SK-N-SH (cell line): ENCODE measurements around the gene ISOC1. TPM values are rescaled to one million over a fixed set of nuclear protein-coding genes. Genes with fewer than 3 reads are reported as not detected.

Experiments
- CTCF ChIA-PET: fragments of 300-600, 350-600 bp; formaldehyde crosslinking; extraction: SDS; loops from one replicate; lab custom pipeline; 2021; lab: Yijun Ruan, JAX
- POLR2A ChIA-PET: fragments of 350-600 bp; sonication (Branson Sonifier 250); formaldehyde crosslinking; extraction: SDS; loops from one replicate; lab custom pipeline; 2020; ENCODE audit warnings: antibody characterized with exemption, inconsistent platforms; lab: Yijun Ruan, JAX
- DNase-seq: peaks from one replicate; pipeline ENCODE4 v3.0.0; 2012
- H2AFZ ChIP-seq: fragments of 200-600 bp; sonication (generic); 2 replicates; pipeline ENCODE4 v1.8.1; 2016; ENCODE audit warnings: antibody characterized with exemption, mild to moderate bottlenecking, low read depth
- H3F3A ChIP-seq: fragments of 200-600 bp; sonication (generic); replicated peaks from 2 replicates; pipeline ENCODE3; 2016; ENCODE audit warnings: antibody characterized with exemption, mild to moderate bottlenecking; ENCODE audit not compliant: insufficient read depth
- H3K27ac ChIP-seq, 2 experiments: fragments of 200-500 bp in 1 of 2; fragments of 200-600 bp in 1 of 2; sonication (Bioruptor generic) in 1 of 2; sonication (generic), shearing (Covaris generic) in 1 of 2; 2 replicates each; pipeline versions ENCODE4 v1.5.1 to v1.6.1; 2014 to 2016; ENCODE audit warnings: low read depth in 2 of 2, inconsistent platforms in 1 of 2, low read length in 1 of 2, mild to moderate bottlenecking in 1 of 2, mixed read lengths in 1 of 2
- H3K27me3 ChIP-seq: fragments of 200-600 bp; sonication (generic), shearing (Covaris generic); 2 replicates; pipeline ENCODE4 v1.6.1; 2016; ENCODE audit warnings: mixed run types; ENCODE audit not compliant: insufficient read depth
- H3K36me3 ChIP-seq, 2 experiments: fragments of 200-500 bp in 1 of 2; fragments of 200-600 bp in 1 of 2; sonication (Bioruptor generic) in 1 of 2; sonication (generic) in 1 of 2; replicated peaks in 1 of 2; 2 replicates each; pipeline versions ENCODE3 to v1.5.1; 2014 to 2016; ENCODE audit warnings: low read length in 1 of 2, mild to moderate bottlenecking in 1 of 2; ENCODE audit not compliant: insufficient read depth in 2 of 2, control insufficient read depth in 1 of 2
- H3K4me1 ChIP-seq, 2 experiments: fragments of 200-500 bp in 1 of 2; fragments of 200-600 bp in 1 of 2; sonication (Bioruptor generic) in 1 of 2; sonication (generic), shearing (Covaris generic) in 1 of 2; 2 replicates each; pipeline versions ENCODE4 v1.5.1 to v1.6.1; 2014 to 2016; ENCODE audit warnings: low read depth in 1 of 2, low read length in 1 of 2, mixed run types in 1 of 2; ENCODE audit not compliant: insufficient read depth in 2 of 2, control insufficient read depth in 1 of 2
- H3K4me2 ChIP-seq: fragments of 200-600 bp; sonication (generic), shearing (Covaris generic); 2 replicates; pipeline ENCODE4 v1.6.1; 2017; ENCODE audit warnings: mixed run types
- H3K4me3 ChIP-seq, 2 experiments: fragments of 200-500 bp in 1 of 2; fragments of 200-600 bp in 1 of 2; sonication (Bioruptor generic) in 1 of 2; sonication (generic), shearing (Covaris generic) in 1 of 2; 2 replicates each; pipeline versions ENCODE4 v1.5.1 to v1.8.1; 2014 to 2016; ENCODE audit warnings: low read depth in 2 of 2, inconsistent platforms in 1 of 2, low read length in 1 of 2, mild to moderate bottlenecking in 1 of 2, mixed read lengths in 1 of 2, moderate library complexity in 1 of 2
- H3K79me2 ChIP-seq: fragments of 200-600 bp; sonication (generic); 2 replicates; pipeline ENCODE4 v1.8.1; 2017; ENCODE audit warnings: mild to moderate bottlenecking; ENCODE audit not compliant: insufficient read depth
- H3K9ac ChIP-seq: fragments of 200-600 bp; sonication (generic); 2 replicates; pipeline ENCODE4 v1.6.1; 2017; ENCODE audit warnings: mixed run types
- H3K9me2 ChIP-seq: fragments of 200-600 bp; sonication (generic); 2 replicates; pipeline ENCODE4 v1.6.1; 2017; ENCODE audit warnings: mixed run types
- H3K9me3 ChIP-seq: fragments of 200-600 bp; sonication (generic); 2 replicates; pipeline ENCODE4 v1.6.1; 2017; ENCODE audit warnings: mixed run types, mild to moderate bottlenecking, moderate library complexity
- H4K20me1 ChIP-seq: fragments of 200-600 bp; sonication (generic); 2 replicates; pipeline ENCODE4 v1.6.1; 2017; ENCODE audit warnings: mild to moderate bottlenecking, mixed run types; ENCODE audit not compliant: insufficient read depth
- EP300 ChIP-seq, 2 experiments: IDR thresholded peaks; 2 replicates each; pipeline versions ENCODE4 v1.4.0 to v1.6.1; 2012; ENCODE audit warnings: borderline replicate concordance in 1 of 2, low read depth in 1 of 2, low read length in 1 of 2
- FOXJ3 ChIP-seq: sonication (generic); formaldehyde crosslinking; IDR thresholded peaks from 2 replicates; pipeline ENCODE4 v1.5.1; 2020; ENCODE audit warnings: mild to moderate bottlenecking, missing genetic modification reagents
- MEF2A ChIP-seq: IDR thresholded peaks from 2 replicates; pipeline ENCODE4 v1.4.0; 2012; ENCODE audit warnings: low read depth, borderline replicate concordance
- POLR2AphosphoS5 ChIP-seq: IDR thresholded peaks from 2 replicates; pipeline ENCODE4 v1.6.1; 2012; ENCODE audit warnings: low read depth, low read length
- REST ChIP-seq: IDR thresholded peaks from 2 replicates; pipeline ENCODE4 v1.6.1; 2012; ENCODE audit warnings: mild to moderate bottlenecking, low read depth, low read length, moderate library complexity
- RFX5 ChIP-seq: IDR thresholded peaks from 2 replicates; pipeline ENCODE4 v1.6.1; 2012; ENCODE audit warnings: mild to moderate bottlenecking, improper control_type of control experiment, low read length
- TCF12 ChIP-seq: IDR thresholded peaks from 2 replicates; pipeline ENCODE4 v1.4.0; 2012
- WGBS: methylation state at CpG from one replicate; pipeline ENCODE4 v1.1.6; 2017; ENCODE audit warnings: low lambda C conversion rate; 5-methylcytosine and 5-hydroxymethylcytosine counted together
- polyA plus RNA-seq, 3 experiments: library from polyadenylated mRNA; depleted of rRNA; stranded (reverse); fragments of >200 nt; gene quantifications; 2 replicates each; pipeline ENCODE4 v1.2.3, GENCODE V29; 2012
- TF ChIP-seq, protein P1 (sequence below): fragments of 150-350 bp; IDR thresholded peaks from 2 replicates; pipeline ENCODE4 v1.6.1; 2016; ENCODE audit warnings: mild to moderate bottlenecking, low read depth, low read length

The ISOC1 gene
- polyA plus RNA-seq, 1 of the 3 experiments (the other 2 are of a cell fraction), result 20.6 TPM

GRCh38 chr5:129067745-129068144, 26.8 kb upstream of the ISOC1 start:
- no peaks in the 10 kb centered on the region for H3K79me2 ChIP-seq
- H3K27me3 ChIP-seq, result no peaks in the 10 kb centered on the region
- no peak overlapping the region for H3K9ac ChIP-seq
- H3K4me3 ChIP-seq, result no peak overlapping the region
- TF ChIP-seq, protein P1, sequence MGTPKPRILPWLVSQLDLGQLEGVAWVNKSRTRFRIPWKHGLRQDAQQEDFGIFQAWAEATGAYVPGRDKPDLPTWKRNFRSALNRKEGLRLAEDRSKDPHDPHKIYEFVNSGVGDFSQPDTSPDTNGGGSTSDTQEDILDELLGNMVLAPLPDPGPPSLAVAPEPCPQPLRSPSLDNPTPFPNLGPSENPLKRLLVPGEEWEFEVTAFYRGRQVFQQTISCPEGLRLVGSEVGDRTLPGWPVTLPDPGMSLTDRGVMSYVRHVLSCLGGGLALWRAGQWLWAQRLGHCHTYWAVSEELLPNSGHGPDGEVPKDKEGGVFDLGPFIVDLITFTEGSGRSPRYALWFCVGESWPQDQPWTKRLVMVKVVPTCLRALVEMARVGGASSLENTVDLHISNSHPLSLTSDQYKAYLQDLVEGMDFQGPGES, result no peak
- CTCF ChIA-PET, result interaction anchor here (0.5 to 2.8 kb wide), 5 partner anchors 27 to 162 kb away, joined by 3 to 11 read pairs (median 4); partner anchors contain the start of gene ISOC1
- H2AFZ ChIP-seq, result no peak overlapping the region
- H4K20me1 ChIP-seq, result no peaks in the 10 kb centered on the region
- H3K27ac ChIP-seq, result no peak overlapping the region
- no peak for DNase-seq
- no peaks in the 10 kb centered on the region for H3K9me3 ChIP-seq
- H3F3A ChIP-seq, result no peaks in the 10 kb centered on the region
- H3K4me1 ChIP-seq, result peaks cover 0 to 16% of the 10 kb centered on the region in 2 experiments; a peak in 2 of 4 replicates
- H3K9me2 ChIP-seq, result no peaks in the 10 kb centered on the region
- no peaks in the 10 kb centered on the region for H3K36me3 ChIP-seq
- H3K4me2 ChIP-seq, result no peak overlapping the region
- POLR2A ChIA-PET, result no interaction called here

GRCh38 chr5:129069292-129069691, 25.3 kb upstream of the ISOC1 start:
- Histone ChIP-seq H3K9ac (no peak overlapping the region), H3K4me1 (peaks cover 0 to 4% of the 10 kb centered on the region in 2 experiments; a peak in 2 of 4 replicates), H3K79me2 (no peaks in the 10 kb centered on the region), H2AFZ (no peak overlapping the region), H3K4me3 (no peak overlapping the region), H3F3A (peaks cover under 1% of the 10 kb centered on the region), H3K27ac (peak overlapping the region in 1 of 2 experiments; percentile 6; a peak in 1 of 4 replicates), H3K36me3 (no peaks in the 10 kb centered on the region), H4K20me1 (no peaks in the 10 kb centered on the region), H3K9me3 (no peaks in the 10 kb centered on the region), H3K9me2 (no peaks in the 10 kb centered on the region), H3K4me2 (no peak overlapping the region), H3K27me3 (no peaks in the 10 kb centered on the region)
- 80% methylated on average over 2 of the region's 2 CpGs for WGBS
- ChIA-PET CTCF (interaction anchor here (2.1 to 2.8 kb wide), 2 partner anchors 26 to 164 kb away, joined by 8 to 11 read pairs; partner anchors contain the start of gene ISOC1), POLR2A (no interaction called here)
- no peak for TF ChIP-seq FOXJ3 (CRISPR knock-in tag)
- no peak for DNase-seq

DNA sequence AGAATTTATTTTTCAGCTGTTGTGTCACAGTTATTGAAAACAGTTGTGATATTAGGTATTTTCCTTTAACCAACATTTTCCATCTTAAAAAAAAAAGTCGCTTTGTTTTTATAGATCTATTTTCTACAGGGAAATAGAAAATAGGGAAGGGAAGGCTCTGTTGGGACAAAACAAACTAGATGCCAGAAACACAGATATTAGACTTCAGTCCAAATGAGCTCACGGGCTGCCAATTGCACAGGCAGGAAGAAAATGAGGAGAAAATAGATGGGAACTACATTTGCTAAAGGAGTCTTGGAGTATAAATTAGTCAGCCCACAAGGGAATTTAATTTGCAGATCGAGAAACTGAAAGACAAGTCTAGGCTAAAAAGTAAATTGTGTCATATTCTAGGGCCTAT, 21.4 kb upstream of the ISOC1 start:
- H3K36me3 ChIP-seq, result no peaks in the 10 kb centered on the region
- no peak for DNase-seq
- H3K9ac ChIP-seq, result no peak overlapping the region
- H3K9me3 ChIP-seq, result no peaks in the 10 kb centered on the region
- no peaks in the 10 kb centered on the region for H3K9me2 ChIP-seq
- H3K27ac ChIP-seq, result no peak overlapping the region; a peak in 1 of 4 replicates
- no peak for TF ChIP-seq REST
- TF ChIP-seq MEF2A, result no peak
- TF ChIP-seq POLR2AphosphoS5, result no peak
- no peak for TF ChIP-seq EP300 (IDR thresholded peaks at IDR 0.05; ENCODE audit: borderline replicate concordance in 1 of 2, low read depth in 1 of 2, low read length in 1 of 2)
- no peak for TF ChIP-seq TCF12
- no peak for TF ChIP-seq RFX5
- H3K4me1 ChIP-seq, result peaks cover 0 to 27% of the 10 kb centered on the region in 2 experiments; a peak in 2 of 4 replicates
- ChIA-PET CTCF (interaction anchor here (0.9 to 1.4 kb wide), 2 partner anchors 13 to 21 kb away, joined by 3 read pairs; partner anchors contain the start of gene ISOC1), POLR2A (no interaction called here)
- no peak overlapping the region for H2AFZ ChIP-seq
- H3K27me3 ChIP-seq, result no peaks in the 10 kb centered on the region
- no peaks in the 10 kb centered on the region for H3K79me2 ChIP-seq
- 76% methylated on average over 3 of the region's 3 CpGs for WGBS
- no peak overlapping the region for H3K4me3 ChIP-seq
- H3F3A ChIP-seq, result peaks cover 14% of the 10 kb centered on the region
- no peak overlapping the region for H3K4me2 ChIP-seq
- H4K20me1 ChIP-seq, result no peaks in the 10 kb centered on the region
